NOMO-1 (cell line): ENCODE measurements around the gene ZNF823.
"Not testable (repeated sequence)": the region's sequence is repeated elsewhere in the genome, so short reads cannot be mapped to it uniquely, and the experiment has no call there.

Source experiments
- DNase-seq, 2 experiments: peaks; one replicate each; lab custom pipeline; 2025; ENCODE audit not compliant: unreplicated experiment in 2 of 2; lab: John Stamatoyannopoulos, UW

Gene ZNF823

GRCh38 chr19:11738746-11739620, at the start of gene ZNF823:
TSS of gene ZNF823 (minus strand) at chr19:11738946. CDS start at chr19:11738819, 127 bp downstream.
- peak; percentile 86 to 97 for DNase-seq

GRCh38 chr19:11787536-11787935, 48.8 kb upstream of the ZNF823 start:
- DNase-seq, result no peak

- DNase-seq, result no peak
Observed at GRCh38 chr19:11784356-11784755, 45.6 kb upstream of the ZNF823 start.

GRCh38 chr19:11783767-11784166, 45.0 kb upstream of the ZNF823 start:
- no peak for DNase-seq

GRCh38 chr19:11781295-11782057, 42.7 kb upstream of the ZNF823 start:
- no peak for DNase-seq

GRCh38 chr19:11780431-11781020, 41.8 kb upstream of the ZNF823 start:
- no peak for DNase-seq

- DNase-seq, result not testable (repeated sequence)
Observed at GRCh38 chr19:11776669-11777068, 37.9 kb upstream of the ZNF823 start.

- not testable (repeated sequence) for DNase-seq
Observed at GRCh38 chr19:11771520-11771919, 32.8 kb upstream of the ZNF823 start.

- no peak for DNase-seq
Observed at GRCh38 chr19:11769995-11770394, 31.2 kb upstream of the ZNF823 start.

GRCh38 chr19:11767633-11768133, 28.9 kb upstream of the ZNF823 start:
- DNase-seq, result peak; percentile 1 to 3

GRCh38 chr19:11766597-11767591, 28.1 kb upstream of the ZNF823 start, which contains the start of gene ZNF441:
TSS of gene ZNF441 (plus strand) at chr19:11767000. CDS start at chr19:11767194, 194 bp downstream.
- DNase-seq, result peak; percentile 88 to 91

- no peak for DNase-seq
Observed at GRCh38 chr19:11763611-11764010, 24.9 kb upstream of the ZNF823 start.

- DNase-seq, result no peak
Observed at GRCh38 chr19:11763117-11763516, 24.4 kb upstream of the ZNF823 start.

- no peak for DNase-seq
Observed at GRCh38 chr19:11759805-11760204, 21.1 kb upstream of the ZNF823 start.

GRCh38 chr19:11756965-11757364, 18.2 kb upstream of the ZNF823 start:
- no peak for DNase-seq

- DNase-seq, result no peak
Observed at GRCh38 chr19:11754663-11755062, 15.9 kb upstream of the ZNF823 start.

- DNase-seq, result no peak
Observed at GRCh38 chr19:11752244-11752736, 13.5 kb upstream of the ZNF823 start.

- no peak for DNase-seq
Observed at GRCh38 chr19:11749751-11750150, 11.0 kb upstream of the ZNF823 start.

- DNase-seq, result no peak
Observed at GRCh38 chr19:11747277-11747676, 8.5 kb upstream of the ZNF823 start.

GRCh38 chr19:11745869-11746268, 7.1 kb upstream of the ZNF823 start:
- no peak for DNase-seq
